GM03348 (cell line): Measurements from ENCODE around the gene ALPP.
A peak's percentile ranks its signal among the peaks of the same experiment; 100 is the strongest.
"Not testable (repeated sequence)": the region's sequence is repeated elsewhere in the genome, so short reads cannot be mapped to it uniquely, and the experiment has no call there.

Experiments
- DNase-seq: peaks from one replicate; pipeline ENCODE4 v3.0.0; 2012; ENCODE audit warnings: low spot score

ALPP gene

GRCh38 chr2:232406556-232407310, 28.2 kb downstream of the ALPP start, which contains the start of gene ALPG:
TSS of gene ALPG (plus strand) at chr2:232406844. CDS start at chr2:232406895, 51 bp downstream.
- DNase-seq = no peak

DNA sequence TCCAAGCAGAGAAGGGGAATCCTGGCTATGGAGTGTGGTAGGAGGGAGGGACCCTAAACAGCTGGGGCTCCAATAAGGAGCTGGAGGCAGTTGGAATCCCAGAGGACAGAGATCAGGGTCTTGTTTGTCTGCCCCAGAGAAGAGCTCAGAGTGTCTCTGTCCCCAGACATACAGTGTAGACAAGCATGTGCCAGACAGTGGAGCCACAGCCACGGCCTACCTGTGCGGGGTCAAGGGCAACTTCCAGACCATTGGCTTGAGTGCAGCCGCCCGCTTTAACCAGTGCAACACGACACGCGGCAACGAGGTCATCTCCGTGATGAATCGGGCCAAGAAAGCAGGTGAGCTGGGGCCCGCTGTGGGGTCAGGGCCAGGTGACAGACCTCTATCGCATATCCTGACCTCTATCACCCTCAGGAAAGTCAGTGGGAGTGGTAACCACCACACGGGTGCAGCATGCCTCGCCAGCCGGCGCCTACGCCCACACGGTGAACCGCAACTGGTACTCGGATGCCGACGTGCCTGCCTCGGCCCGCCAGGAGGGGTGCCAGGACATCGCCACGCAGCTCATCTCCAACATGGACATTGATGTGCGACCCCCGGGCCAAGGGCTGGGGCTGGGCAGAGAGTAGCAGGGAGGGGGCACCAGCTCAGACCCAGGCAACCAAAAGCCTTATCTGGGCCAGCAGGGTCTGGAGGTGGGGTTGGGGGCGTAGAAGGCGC, 29.0 kb downstream of the ALPP start:
- not testable (repeated sequence) for DNase-seq

DNA sequence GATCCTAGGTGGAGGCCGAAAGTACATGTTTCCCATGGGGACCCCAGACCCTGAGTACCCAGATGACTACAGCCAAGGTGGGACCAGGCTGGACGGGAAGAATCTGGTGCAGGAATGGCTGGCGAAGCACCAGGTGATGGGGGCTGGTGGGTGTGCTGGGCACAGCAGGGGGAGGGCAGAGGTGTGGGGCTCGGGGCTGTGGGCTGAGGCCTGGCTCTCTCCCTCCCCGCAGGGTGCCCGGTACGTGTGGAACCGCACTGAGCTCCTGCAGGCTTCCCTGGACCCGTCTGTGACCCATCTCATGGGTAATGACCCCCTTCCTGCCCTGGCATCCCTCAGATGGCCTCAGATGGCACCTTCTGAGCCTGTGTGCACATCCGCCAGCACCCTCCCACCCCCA, 29.7 kb downstream of the ALPP start:
- DNase-seq = not testable (repeated sequence)

DNA sequence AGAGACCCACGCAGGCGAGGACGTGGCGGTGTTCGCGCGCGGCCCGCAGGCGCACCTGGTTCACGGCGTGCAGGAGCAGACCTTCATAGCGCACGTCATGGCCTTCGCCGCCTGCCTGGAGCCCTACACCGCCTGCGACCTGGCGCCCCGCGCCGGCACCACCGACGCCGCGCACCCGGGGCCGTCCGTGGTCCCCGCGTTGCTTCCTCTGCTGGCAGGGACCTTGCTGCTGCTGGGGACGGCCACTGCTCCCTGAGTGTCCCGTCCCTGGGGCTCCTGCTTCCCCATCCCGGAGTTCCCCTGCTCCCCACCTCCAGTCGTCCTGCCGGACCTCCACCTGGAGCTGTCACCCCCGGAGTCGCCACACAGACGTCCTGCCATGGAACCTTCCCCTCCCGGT, 31.1 kb downstream of the ALPP start:
- not testable (repeated sequence) for DNase-seq

- DNase-seq = no peak
Measured at GRCh38 chr2:232410238-232410900, 31.8 kb downstream of the ALPP start.

- DNase-seq = no peak
Measured at GRCh38 chr2:232411901-232412629, 33.5 kb downstream of the ALPP start.

GRCh38 chr2:232412986-232413385, 34.4 kb downstream of the ALPP start:
- no peak for DNase-seq

DNA sequence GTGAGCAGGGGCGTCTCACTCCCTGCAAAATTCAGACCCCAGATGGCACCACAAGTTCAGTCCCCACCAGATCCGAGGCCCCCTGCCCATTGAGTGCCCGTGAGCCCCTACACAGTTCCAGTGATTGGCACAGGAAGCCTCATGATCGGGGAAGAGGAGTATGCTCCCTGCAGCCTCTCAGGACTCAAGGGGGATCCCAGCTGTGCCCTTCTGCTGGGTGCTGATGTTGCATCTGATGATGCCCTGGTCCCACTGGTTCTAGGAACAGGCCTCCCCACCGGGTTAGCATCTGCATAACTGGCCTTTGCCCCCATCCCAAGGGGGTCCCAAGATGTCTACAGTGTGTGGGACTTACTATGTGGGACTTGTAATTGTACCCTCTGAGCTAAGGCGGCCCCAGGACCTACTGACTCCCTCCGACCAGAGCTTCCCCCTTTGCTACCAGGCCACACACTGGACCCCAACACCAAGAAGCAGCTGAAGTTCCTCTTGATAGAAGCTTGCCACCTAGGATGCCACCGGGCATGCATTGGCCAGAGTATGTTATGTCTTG, 36.7 kb downstream of the ALPP start:
- DNase-seq = no peak

DNA sequence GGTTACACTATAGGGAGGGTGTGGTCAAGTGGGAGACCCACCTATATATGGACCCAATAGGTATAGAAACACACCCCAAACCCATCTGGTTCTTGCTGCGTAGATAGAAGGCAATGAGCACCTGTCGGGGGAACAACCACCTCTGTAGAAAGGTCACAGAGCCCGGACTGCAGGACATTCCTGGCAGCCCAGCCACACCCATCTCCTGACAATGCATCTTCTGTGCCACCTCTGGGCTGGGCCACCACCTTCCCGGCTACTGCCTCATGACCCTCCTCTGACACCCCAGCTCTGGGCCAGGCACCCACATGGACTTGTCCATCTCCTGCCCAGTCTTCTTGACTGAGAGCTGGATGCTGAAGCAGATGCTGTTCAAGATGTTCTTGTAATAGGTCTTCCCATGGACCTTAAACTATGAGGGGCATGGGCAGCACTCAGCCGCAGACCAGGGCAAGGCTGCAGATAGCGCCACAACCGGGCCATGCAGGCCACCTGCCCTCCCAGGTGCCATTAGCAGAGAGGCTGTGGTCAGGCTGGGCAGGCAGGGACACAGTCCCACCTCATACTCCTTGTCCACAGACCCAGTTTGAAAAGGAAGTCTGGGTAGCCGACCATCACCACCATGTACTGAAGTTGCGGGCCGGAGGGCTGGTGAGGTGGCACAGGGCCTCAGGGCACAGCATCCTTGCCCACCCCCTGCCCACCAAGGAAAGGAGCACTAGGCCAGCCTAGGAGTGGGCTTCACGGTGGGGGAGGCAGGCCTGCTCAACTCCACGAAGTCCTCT, 37.4 kb downstream of the ALPP start:
- no peak for DNase-seq

GRCh38 chr2:232416521-232417470, 38.2 kb downstream of the ALPP start:
- no peak for DNase-seq

DNA sequence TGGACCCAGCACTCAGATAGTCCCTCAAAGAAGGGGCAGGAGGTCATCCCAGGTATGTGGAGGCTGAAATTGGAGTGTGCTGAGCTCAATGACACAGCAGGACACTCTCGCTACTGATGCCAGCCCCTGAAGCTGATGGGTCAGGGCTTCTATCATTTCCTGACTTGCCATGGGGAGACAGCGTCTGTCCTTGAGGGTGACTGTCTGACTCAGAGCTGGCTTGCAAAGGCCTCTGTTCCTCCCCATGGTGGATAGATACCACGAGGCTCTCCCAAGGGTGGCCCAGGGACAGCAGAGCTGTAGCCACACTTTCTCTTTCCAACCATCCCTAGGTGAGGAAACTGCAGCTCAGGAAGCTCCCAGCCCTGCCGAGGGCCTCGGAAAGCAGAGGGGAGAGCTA, 38.9 kb downstream of the ALPP start:
- DNase-seq = no peak

- peak; percentile 7 for DNase-seq
Measured at GRCh38 chr2:232418056-232418455, 39.5 kb downstream of the ALPP start.

DNA sequence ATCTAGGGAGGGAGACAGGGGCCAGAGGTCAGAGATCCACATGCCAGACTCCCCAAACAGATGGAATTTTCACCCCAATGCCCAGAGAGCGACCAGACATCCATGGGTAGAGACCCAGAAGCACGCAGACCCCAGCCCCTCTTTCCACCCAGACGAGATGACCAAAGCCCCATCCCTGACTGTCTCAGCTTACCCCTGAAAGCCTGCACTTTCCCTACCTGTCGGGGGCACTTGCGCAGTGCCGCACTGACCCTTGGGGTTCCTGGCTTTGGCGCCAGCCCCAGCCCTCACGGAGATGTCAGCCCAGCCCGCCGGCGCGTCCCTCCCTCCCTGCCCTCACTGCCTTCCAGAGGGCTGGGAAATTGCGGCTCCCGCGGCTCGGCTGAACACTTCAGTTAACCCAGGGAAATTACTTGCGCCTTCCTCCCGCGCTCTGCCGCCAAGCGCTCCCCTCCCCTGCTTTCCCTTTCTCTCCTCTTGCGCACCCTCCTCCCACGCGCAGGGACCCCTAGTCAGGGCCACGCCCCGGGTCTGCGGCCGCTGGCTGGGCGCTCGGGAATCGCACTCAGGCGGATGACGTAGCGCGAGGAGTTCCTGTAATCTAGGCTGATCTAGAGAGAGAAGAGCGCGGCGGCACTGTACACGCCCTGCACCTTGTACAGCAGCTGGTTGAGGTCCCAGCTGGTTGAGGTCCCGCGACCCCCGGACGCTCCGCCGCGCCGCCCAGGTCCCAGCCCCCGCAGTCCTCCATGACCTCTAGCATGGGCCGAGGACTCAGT, 40.1 kb downstream of the ALPP start:
- peak; percentile 48 for DNase-seq

- DNase-seq = no peak
Measured at GRCh38 chr2:232419245-232420072, 40.9 kb downstream of the ALPP start.

DNA sequence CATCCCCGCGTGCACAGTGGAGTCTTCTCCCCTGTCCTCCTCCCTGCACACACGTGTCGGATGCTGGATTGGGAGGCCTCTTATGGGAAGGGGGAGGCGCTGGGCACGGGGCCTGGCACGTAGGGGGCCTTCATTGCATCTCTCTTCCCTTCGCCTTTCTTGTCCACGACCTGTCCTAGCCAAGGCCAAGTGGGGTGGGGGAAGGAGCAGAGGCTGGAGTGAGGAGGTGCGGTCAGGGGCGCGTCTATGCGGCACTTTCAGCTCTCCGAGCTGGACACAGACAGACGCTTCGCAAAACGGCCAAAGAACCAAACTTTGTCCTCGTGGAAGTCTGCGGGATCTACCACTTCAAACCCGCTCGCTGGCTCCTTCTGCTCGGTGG, 41.5 kb downstream of the ALPP start:
- DNase-seq = no peak

DNA sequence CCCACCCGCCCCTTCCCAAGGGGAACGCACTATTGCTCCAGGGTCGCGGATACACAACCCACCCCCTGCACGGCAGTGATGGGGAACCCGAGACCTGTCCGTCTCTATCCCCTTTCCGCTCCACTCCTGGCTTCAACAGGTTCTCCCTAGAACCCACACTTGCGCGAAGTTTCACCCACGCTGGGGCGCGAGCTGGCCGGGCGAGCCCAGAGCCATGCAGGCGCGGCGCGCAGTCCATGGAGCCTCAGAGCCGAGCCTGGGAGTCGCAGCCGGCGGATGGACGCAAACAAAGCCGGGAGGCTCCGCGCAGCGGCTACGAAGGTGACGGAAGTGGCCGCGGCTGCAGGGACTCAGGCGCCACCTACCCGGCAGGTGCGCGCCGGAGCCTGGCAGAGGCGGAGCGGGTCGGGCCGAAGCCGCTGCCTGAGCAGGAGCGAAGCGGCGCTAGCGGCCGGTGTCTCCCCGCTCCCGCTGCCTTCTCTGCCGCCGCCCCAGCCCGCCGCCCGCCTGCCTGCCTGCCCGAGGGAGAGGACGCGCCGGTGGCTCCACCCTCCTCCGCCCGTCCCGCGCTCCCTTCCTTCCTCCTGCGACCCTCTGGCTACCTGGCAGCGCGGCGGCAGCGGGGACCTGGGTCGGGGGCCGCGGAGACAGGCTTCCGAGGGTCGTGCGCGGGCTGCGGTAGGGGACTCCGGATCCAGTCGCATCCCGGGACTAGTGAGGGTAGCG, 42.1 kb downstream of the ALPP start:
- peak; percentile 31 for DNase-seq

DNA sequence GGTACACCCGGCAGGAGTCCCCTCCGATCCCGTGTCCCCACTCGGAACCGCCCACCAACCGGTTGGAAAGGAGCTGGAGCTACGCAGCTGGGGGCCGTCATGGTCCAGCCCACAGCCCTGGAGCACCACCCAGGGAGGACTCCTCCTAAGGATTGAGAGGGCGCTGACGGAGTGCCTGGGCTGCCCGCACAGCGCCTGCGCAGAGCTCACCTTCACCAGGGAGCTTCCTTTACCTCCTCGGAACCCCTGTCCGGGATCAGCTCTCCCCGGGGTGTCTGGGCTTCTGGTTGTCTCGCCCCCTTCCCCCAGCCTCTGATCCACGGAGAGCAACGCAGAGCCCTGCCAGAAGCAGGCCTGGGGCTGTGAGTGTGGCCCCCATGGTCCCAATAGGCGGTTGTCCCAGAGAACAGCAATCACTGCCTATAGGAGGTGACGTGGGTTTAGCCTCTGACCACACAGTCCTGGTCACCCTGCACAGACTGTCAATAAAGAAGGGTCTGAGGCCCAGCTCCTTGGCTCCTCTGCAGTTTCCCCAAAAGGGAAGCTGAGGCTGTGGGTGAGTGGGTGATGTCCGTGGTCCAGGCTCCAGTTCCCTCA, 42.7 kb downstream of the ALPP start:
- no peak for DNase-seq
